ENCODE measurements around the gene ZNF598. TPM values are rescaled to one million over a fixed set of nuclear protein-coding genes. Genes with fewer than 3 reads are reported as not detected.
A peak's percentile ranks its signal among the peaks of the same experiment; 100 is the strongest.

The ZNF598 gene
- total and polyA plus RNA-seq, 10 of the 15 experiments (the other 5 are each of a cell fraction or from before 2014, with no cell fraction given): 0.08 to 74.0 (median 14.4) TPM

DNA sequence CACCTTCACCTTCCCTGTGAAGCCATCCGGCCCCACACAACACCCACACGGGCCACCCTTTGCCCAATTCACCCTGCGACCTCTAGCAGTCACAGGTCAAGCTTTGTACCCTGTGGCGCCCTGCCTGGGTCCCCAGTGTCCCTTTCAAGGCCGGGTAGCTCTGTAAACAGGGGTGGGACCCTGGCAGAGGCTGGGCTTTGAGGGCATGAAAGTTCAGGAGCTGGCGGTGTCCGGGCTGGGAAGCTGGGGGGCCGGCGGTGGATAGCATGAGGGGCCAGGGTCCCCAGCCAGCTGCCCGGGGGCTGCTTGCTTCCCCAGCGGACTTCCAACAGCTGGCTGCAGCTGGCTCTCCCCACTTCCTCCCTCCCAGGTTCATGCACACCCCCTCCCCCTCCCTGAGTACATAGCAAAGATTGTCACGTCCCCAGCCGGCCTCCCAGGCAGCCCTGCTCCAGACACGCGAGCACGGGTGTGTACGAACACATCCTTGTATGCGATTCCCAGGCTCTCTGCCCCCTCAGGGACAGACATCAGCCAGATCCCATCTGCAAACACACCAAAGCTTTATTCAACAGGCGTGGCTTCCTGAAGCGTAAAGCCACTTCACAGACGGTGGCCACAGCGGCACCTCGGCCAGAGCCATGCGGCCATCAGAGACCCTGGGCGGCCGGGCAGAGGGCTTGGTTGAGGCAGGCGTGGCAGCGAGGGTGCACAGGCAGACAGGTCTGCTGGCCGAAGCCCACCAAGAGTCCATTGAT lies 29.8 kb upstream of the ZNF598 start:
- H3K4me1 ChIP-seq (ENCODE audit: control insufficient read depth, insufficient read depth, low read length): peaks cover 15% of the 10 kb centered on the region
- H3K79me2 ChIP-seq (ENCODE audit: control insufficient read depth, insufficient read depth, low read length): no peaks in the 10 kb centered on the region
- ChIA-PET SMC1A (ENCODE audit: uncharacterized antibody, unreplicated experiment) (no interaction called here), POLR2A (interaction anchor here (1.5 kb wide), 1 partner anchor 9 kb away, joined by 3 read pairs; the partner anchor contains the start of genes NTHL1 and TSC2), RAD21 (ENCODE audit: unreplicated experiment) (no interaction called here), CTCF (no interaction called here)
- H4K20me1 ChIP-seq (ENCODE audit: control insufficient read depth, insufficient read depth): no peaks in the 10 kb centered on the region
- H3K9me3 ChIP-seq (replicated peaks; ENCODE audit: control insufficient read depth, insufficient read depth, low read length): no peaks in the 10 kb centered on the region
- no TSS peak for BruUV-seq (replicated peaks)
- TF ChIP-seq WRNIP1 (IDR thresholded peaks at IDR 0.05; ENCODE audit: borderline replicate concordance, low read depth, low read length) (no peak), TCF3 (IDR thresholded peaks at IDR 0.05; ENCODE audit: borderline replicate concordance, insufficient read depth, low read depth, low read length) (peak; percentile 42; the same call in 1 of the 2 replicates), SPI1 (IDR thresholded peaks at IDR 0.05; ENCODE audit: borderline replicate concordance, insufficient read depth, low read depth, low read length) (0 out of 2 replicates have a peak, but pooled peaks have one; percentile 7), TCF12 (IDR thresholded peaks at IDR 0.05; ENCODE audit: low read depth, low read length) (peak; percentile 40; the same call in 1 of the 2 replicates)
- peaks cover 0 to 1% of the 10 kb centered on the region in 2 experiments; a peak in 2 of 4 replicates for H3K36me3 ChIP-seq (ENCODE audit: control insufficient read depth in 2 of 2, insufficient read depth in 2 of 2, low read length in 1 of 2)
- DNase-seq (ENCODE audit: low read depth, low spot score) (no peak), FAIRE-seq (no peak), ATAC-seq (no peak)
- H3K4me3 ChIP-seq: no peak overlapping the region
- no peak overlapping the region for H3K4me2 ChIP-seq (ENCODE audit: control insufficient read depth, insufficient read depth)
- H2AFZ ChIP-seq (ENCODE audit: control insufficient read depth, low read depth, low read length): no peak overlapping the region
- WGBS (ENCODE audit: insufficient coverage, insufficient replicate concordance, low lambda C conversion rate, missing lambda C conversion rate): 78% methylated on average over 28 of the region's 29 CpGs
- intact Hi-C loops (cut with micrococcal nuclease; ENCODE audit: unreplicated experiment): no loop called here
- H3K27me3 ChIP-seq (replicated peaks in 1 of 2; ENCODE audit: control insufficient read depth in 2 of 2, insufficient read depth in 2 of 2, low read length in 1 of 2): no peaks in the 10 kb centered on the region
- H3K27ac ChIP-seq (ENCODE audit: control insufficient read depth, insufficient read depth): no peak overlapping the region
- in situ Hi-C loops (cut with MboI): no loop called here
- H3K9ac ChIP-seq (ENCODE audit: control insufficient read depth, insufficient read depth, low read length): no peak overlapping the region
